GM21367 (cell line): ENCODE measurements around the gene FAM117A.
"Not testable (repeated sequence)": the region's sequence is repeated elsewhere in the genome, so short reads cannot be mapped to it uniquely, and the experiment has no call there.

Experiments
- ATAC-seq: cut with Tn5 transposase; IDR thresholded peaks from one replicate; pipeline ENCODE4 v1.9.1; 2021; ENCODE audit not compliant: unreplicated experiment

FAM117A gene

DNA sequence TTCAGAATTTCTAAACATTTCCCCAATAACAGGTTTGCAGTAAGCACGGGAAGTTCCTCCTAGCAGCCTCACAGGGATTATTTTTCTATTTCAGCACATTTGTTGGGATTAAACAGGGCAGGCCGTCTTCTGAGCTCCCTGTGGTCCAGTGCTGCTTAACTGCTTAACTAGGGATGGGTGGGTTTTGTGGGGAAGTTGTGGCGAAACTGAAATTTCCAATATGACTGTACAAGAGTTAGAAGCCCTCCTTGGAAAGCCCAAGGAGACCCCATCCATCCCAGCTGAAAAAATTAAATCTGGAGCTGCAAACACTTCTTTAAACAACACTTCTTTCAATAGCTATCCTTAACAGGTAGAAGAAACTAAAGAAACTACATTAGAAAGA lies 22.2 kb downstream of the FAM117A start:
- no peak for ATAC-seq

DNA sequence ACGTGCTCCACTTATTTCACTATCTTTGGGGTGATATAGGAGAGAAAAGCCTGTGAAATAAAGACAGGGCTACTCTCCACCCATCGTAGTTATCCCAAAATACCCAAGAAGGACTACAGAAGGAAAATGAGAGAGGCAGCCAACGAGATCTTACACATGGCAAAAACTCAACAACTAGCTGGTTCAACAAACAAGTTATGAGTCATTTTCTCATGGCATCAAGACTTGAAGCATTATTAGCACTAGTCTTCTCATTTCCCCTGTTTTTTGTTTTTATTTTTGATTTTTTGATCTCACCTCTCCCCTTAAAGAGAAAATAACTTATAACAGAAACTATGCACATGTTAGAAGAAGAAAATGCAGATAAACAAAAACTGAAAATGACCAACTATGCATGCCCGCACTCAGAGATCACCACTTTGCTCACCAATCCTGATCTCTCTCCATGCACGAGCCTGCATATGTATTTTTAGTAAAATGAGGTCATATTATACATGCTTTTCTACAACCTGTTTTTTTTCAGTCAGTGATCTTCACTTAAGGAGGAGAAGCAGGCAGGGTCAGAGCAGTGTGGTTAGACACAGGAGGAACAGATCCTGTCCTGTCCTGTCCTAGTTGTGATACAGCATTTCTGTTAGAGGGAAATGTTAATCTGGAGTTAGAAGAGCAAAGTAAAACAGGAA lies 22.8 kb downstream of the FAM117A start:
- ATAC-seq, result no peak

DNA sequence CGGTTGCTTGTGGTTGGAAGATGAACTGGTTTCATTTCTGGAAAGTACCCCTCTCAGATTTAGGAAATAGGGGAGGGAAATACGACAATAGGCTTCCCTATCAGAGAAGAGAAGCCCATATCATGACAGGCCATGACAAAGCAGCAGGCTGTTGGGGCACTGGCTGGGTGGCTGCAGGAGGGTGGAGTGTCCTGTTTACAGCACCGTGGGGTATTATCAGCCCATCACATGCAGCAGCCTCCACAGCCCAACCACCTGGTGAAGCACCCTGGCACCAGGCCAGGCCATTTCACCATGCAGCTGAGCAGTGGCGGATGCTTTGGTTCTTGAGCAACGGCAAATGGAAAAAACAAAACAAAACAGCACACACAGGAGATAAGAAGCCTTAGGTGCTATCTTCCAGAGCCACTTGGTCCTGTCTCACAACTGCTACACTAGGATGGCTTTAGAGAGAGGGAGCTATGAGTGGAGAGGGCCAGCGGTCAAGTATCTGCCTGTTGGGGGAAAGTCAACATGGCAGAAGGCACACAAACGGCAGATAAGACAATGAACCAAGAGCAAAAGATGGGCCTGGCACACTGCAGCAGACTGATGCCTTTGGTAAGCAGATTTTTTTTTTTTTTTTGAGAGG lies 24.2 kb downstream of the FAM117A start:
- ATAC-seq, result no peak

DNA sequence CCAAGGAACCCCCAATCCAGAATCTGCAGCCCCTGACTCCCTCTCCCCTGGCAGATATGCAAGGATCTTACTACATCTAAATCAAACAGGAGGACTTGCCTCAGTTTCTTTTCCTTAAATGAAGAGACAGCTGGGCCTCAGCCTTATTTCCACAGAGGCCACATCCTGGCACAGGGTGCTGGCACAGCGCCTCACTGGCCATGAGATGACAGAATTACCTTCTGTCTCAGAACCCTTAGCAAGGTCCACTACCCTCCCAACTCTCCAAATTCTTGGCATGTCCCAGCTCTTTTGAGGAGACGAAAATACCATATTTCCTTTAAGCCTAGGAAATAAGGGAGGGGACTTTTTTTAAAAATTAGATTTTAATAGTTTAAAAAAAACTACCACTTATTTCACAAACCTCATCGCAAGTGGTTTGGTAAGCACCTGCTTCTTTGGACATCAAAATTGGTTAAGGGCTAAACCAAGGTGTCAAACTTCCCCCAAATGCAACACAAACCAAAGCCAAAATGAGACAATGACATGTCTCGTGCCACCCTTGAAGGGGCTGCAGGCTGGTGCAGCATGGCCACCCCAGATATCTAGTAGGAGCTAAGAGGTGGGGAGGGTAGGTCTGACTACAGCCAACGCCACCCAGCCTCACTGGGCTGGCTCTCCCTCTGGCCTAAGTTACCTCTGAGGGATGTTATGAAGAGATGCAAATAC lies 25.3 kb downstream of the FAM117A start:
- ATAC-seq, result no peak

DNA sequence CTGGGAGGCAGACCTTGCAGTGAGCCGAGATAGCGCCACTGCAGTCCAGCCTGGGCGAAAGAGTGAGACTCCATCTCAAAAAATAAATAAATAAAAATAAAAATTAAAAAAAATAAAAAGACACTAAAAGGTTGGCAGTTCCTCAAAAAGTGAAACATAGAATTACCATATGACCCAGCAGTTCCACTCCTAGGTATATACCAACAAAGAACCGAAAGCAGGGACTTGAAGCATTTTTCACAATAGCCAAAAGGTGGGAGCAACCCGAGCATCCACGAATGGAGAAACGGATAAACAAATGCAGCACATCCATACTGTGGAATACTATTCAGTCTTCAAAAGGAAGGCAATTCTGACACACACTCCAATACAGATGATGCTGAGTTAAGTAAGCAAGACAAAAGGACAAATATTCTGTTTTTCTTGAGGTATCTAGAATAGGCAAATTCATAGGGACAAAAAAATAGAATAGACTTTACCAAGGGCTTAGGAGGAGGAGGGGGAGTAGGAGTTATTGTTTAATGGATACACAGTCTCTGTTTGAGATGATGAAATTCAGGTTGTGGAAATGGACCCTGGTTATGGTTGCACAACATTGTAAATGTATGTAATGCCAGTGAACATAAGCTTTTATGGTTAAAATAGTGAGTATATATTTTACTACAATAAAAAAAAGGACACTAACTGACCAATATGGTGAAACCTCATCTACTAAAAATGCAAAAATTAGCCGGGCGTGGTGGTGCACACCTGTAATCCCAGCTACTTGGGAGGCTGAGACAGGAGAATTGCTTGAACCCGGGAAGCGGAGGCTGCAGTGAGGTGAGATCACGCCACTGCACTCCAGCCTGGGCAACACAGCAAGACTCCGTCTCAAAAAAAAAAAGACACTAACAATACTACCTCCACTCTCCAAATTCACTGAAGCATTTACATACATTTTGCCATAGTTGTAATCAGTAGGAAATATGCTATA lies 29.1 kb downstream of the FAM117A start:
- ATAC-seq, result no peak

DNA sequence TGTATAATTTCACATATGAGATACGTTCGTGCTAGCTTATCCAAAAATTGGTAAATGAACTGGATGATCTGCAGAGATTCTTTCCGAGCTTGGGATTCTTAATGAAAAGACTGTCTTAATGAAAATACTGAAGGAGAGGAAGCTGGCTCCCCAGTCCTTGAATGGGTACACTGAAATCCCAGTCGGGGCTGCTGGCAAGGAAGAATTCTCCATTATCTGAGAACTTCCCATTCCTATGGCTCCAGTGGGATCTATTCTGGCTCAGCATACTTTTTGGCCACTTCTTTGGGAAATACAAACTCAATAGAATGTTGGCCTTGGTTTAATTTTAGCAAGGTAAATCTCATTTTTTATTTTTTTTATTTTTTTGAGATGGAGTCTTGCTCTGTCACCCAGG lies 32.5 kb downstream of the FAM117A start:
- ATAC-seq, result no peak

DNA sequence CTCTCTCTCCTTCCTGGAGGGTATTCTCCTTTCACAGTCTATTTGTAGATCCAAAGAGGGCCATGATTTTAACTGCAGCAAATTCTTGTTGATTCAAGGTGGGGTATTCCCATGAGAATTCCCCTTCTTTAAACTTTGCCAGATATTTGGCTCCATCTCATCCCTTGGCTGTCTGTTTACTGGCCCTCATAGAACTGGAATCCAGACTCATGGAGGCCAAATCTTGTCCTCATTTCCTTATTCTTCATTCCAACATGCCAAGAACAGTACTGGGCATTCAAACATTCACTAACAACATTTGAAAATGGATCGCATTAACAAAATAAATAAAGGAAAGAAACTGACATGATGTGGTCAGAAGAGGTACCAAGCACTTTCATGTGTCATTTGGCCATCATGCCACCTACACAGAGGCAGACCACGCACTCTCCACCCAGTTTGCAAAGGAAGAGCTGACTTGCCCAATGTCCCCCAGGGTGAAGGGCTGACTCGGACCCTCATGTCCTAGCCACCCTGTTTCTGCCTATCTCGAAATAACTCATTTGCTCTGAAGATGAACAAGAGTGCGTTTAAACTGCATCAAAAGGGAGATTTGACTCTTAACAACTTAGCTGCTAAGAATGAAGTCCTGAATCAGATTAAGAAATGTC lies 33.0 kb downstream of the FAM117A start:
- no peak for ATAC-seq

DNA sequence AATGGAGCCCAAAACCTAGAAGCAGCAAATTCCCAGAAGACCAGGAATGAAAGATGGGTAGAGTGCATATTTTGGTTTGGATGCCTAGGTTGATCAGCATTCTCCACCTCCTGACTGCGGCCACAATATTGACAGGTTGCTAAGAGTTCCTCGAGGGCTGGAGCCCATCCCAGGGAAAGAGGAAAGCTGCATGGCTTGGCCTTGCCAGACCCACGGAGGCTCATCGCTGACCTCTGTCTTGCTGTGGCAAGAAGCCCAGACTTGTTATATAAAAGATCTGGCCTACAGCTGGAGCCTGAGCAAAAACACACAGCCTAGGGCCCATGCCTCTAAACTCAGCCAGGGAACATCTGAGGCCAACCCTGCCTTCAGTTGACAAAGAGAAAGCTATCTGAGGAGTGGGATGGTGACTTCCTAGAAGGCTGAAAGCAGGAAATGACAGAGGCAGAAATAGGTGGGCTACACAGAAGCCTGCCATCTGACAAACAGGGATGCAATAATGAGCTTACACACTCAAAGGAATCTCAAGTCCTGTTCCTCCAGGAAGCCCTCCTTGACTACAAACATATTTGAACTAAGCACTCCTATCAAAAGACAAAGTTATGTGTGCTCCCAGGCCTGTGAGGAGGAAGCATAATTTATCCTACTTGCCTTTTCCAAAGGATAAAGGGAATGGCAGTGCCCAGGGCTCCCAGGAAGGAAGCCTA lies 33.7 kb downstream of the FAM117A start:
- ATAC-seq, result no peak

DNA sequence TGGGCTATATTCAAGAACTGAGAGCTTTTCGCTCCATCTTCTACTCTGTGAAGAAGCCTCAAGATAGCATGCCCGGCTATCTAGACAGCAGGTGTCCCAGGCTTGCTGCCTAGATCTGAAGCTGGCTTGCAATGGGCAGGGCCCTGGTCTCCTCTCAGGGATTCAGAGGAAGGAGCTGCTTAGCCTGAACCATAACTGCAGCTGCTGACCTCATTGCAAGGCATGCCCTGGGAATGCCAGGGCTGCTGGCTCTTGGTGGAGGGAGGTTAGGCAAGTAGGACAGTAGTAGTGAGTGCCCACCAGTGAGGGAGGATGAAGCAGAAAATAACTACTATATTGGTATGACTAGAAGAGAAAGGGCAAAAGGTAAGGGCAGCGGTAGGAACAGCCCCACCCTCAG lies 34.9 kb downstream of the FAM117A start:
- no peak for ATAC-seq

DNA sequence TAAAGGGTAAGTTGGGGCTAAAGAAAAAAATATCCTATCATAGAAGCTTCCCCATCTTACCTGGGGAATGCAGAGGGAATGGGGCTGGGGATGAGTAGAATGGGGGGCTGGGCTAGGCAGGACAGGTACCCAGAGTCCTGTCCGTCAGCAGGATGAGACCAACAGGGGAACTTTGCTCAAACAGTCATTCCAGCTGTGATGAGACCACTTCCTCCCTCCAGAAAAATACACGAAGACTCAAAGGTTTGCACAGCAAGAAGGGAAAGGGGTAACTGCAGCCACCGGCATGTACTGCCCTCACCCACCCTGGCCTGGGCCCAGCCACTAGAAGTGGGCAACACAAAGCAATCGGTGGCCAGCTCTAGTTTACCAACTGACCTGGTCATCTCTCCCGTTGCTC lies 35.5 kb downstream of the FAM117A start:
- ATAC-seq, result no peak

DNA sequence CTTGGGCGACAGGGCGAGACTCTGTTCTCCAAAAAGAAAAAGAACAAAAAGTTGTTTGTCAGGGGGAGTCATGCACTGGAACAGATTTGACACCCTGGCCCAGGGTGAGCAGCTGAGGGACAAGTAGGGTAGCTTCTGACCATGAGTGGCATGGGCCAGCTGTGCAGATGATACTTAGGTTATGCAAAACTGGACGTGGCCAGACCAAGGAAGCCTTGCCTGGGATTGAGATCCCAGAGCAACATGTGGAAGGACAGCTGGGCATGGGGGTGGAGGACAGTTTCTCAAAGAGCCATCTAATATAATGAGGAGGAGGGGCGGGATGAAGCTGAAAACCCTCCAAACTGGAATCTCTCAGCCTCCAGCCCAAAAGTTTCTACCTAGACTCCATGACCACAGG lies 36.6 kb downstream of the FAM117A start:
- no peak for ATAC-seq

DNA sequence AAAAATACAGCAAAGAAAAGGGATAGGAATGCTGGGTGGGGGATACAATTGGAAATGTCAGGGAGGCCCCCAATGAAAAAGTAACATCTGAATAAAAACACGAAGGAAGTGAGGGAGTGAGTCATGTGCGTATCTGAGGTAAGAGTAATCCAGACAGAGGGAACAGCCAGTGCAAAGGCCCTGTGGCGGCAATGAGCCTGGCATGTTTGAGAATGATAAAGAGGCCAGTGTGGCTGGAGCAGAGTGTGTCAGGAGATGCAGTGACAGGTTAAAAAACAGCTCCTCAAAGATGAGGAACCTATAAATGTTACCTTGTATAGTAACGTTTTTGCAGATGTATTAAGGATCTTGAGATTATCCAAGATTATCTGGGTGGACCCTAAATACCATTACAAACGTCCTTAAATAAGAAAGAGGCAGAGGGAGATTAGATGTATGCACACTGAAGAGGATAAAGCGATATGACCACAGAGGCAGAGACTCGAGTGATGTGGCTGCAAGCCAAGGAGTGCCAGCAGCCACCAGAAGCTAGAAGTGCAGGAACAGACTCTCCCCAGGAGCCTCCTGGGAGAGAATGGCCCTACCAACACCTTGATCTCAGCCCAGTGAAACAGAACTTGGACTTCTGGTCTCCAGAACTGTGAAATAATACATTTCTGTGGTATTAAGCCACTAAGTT lies 38.3 kb downstream of the FAM117A start:
- no peak for ATAC-seq

DNA sequence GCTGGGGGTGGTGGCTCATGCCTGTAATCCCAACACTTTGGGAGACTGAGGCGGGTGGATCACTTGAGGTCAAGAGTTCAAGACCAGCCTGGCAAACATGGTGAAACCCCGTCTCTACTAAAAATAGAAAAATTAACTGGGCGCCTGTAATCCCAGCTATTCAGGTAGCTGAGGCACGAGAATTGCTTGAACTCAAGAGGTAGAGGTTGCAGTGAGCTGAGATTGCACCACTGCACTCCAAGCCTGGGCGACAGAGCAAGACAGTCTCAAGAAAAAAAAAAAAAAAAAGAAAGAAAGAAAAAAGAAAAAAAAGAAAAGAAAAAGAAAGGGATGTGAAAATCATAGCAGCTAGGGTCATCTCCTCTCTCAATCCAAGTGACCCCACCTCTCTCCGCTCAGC lies 39.4 kb downstream of the FAM117A start:
- not testable (repeated sequence) for ATAC-seq

DNA sequence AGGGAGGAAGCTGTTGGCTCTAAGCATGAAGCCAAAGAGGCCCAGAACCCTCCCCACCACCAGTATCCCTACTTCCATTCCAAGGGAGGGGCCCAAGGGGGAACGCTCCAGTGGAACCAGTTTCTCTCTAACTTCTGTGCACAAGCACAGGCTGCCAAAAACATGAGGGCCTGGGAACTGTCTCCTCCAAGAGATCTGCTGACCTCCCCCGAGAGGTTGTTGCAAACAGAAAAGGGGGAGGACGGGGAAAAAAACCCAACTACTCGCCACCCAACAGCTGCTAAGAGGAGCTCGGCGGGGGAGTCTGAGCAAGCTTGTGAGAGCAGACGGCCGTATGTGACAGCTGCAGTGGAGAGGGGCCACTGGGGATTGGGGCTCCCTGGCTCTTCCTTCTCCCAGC lies 40.5 kb downstream of the FAM117A start:
- ATAC-seq, result no peak

DNA sequence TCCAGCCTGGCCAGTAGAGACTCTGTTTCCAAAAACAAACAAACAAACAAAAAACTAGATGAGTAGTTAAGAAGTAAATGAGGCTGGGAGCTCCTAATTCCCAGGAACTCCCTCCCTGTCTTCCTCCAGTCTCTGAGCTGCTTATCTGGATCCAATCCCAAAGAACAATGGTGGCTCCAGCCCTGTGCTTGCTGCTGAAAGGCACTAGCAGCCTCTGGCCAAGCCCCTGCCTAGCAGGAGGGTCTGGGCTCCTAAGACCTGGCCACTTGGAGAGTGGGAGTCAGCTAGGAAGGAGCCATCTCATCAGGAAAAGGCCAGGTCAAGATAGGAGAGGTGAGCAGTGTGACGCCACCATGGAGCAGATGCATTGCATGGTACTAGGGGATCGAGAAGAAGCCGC lies 41.9 kb downstream of the FAM117A start:
- no peak for ATAC-seq

DNA sequence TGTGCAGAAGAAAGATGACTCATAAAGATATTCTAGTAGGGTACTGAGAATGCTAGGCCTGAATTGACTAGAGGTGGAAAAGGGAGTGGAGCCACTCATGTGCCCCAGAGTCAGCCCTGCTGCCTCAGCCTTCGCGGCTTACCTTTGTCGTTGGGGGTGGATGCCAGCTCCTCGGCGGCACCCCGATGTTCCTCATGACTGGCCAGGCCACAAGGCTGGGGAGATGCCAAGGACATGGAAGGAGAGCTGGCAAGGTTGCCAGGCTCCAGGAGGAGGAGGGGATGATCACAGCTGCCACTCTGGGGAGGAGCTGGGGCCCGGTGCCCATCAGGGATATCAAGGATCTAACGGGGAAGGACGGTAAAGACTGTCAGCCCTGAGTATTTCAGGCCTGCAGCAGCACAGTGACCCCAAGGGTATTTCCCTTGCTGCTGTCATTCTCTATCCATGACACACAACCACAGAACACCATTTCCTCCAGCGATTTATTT lies 46.5 kb downstream of the FAM117A start:
- no peak for ATAC-seq

DNA sequence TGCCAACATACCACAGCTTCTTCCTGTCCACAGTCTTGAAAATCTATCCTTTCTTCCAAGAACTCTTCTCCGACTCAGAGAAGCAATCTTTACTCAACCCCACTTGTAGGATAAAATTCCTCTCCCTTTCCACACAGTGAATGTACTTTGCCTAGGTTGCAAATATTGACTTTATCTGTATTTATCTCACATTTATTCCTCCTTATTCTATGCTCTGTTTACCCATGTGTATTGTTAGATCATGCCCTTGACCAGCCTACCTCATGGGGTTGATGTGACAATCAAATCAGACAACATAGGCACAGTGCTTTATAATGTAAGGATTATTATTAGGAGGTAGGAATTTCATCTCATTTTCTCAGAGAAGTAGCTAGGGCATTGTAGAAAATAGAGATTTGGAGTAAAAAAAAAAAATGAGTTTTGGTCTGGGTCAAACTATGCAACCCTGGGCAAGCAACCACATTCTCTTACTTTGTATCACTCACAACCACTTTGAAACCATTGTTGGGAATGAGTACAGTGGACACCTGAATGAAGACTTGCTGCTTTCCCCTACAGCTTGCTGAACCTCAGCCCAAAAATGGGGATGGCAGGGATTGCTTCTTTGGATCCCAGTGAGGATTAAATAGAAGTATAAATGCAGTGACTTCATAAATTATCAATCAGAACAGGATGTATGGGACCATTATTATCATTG lies 47.1 kb downstream of the FAM117A start:
- no peak for ATAC-seq

DNA sequence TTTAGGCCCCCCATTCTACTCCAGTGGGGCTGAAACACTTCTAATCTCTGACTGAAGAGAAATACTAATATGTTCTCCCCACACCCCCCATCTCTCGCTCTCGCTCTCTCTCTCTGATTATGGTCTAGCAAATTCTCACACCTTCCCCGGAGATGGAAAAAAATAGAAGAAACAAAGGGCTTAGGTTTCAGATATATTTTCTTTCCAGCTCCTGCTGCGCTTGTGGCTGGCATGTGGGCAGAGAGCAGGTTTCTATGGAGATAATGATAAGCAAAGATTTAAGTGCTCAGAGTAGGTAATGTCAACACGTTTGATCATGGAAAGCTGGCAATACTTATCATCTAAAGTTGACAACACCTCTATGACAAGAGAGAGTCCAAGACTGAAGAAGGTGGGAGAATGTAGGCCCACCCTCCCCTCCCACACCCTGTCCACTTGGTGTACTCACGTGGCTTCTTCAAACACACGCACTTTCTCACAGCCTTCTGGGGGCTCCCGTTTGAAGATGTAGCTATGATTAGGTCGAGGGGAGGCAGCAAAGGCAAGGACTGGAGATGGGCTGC lies 48.1 kb downstream of the FAM117A start:
- no peak for ATAC-seq
